Measurements from ENCODE around the gene PTPN4. TPM values are rescaled to one million over a fixed set of nuclear protein-coding genes. Genes with fewer than 3 reads are reported as not detected.

PTPN4 gene
- total RNA-seq, 6 donors from 2014 or later, result 15.3 to 112 (median 35.9) TPM

- TF ChIP-seq EP300 (IDR thresholded peaks at IDR 0.05) (no peak), CTCF (IDR thresholded peaks at IDR 0.05) (no peak), POLR2A (IDR thresholded peaks at IDR 0.05) (no peak), POLR2AphosphoS5 (IDR thresholded peaks at IDR 0.05) (no peak)
- no peak for DNase-seq
Observed at GRCh38 chr2:119788752-119789151, 29.0 kb downstream of the PTPN4 start.

GRCh38 chr2:119790466-119790865 is 30.7 kb downstream of the PTPN4 start:
- TF ChIP-seq POLR2A (IDR thresholded peaks at IDR 0.05), result no peak
- TF ChIP-seq POLR2AphosphoS5 (IDR thresholded peaks at IDR 0.05), result no peak
- TF ChIP-seq EP300 (IDR thresholded peaks at IDR 0.05), result no peak
- no peak for TF ChIP-seq CTCF (IDR thresholded peaks at IDR 0.05)
- H3K9me3 ChIP-seq, result peaks cover 0 to 22% (median 9%) of the 10 kb centered on the region in 4 donors
- ATAC-seq (ENCODE audit: low FRiP score in 2 of 2), result no peak

More at GRCh38 chr2:119788752-119789151, 29.0 kb downstream of the PTPN4 start:
- Histone ChIP-seq H3K36me3 (peaks cover 0 to 5% (median 0%) of the 10 kb centered on the region in 4 donors), H3K27me3 (no peaks in the 10 kb centered on the region), H3K4me1 (no peaks in the 10 kb centered on the region), H3K4me3 (no peak overlapping the region), H3K9me3 (peaks cover 0 to 22% (median 9%) of the 10 kb centered on the region in 4 donors), H3K27ac (no peak overlapping the region)
- 81 to 86% methylated on average over 1 of the region's 1 CpG for WGBS, 2 donors
- ATAC-seq (ENCODE audit: low FRiP score in 2 of 2), result no peak

GRCh38 chr2:119792907-119793312 is 33.2 kb downstream of the PTPN4 start:
- Histone ChIP-seq H3K4me3 (no peak overlapping the region), H3K27ac (no peak overlapping the region), H3K36me3 (peaks cover 0 to 5% (median 2%) of the 10 kb centered on the region in 4 donors), H3K9me3 (peaks cover 0 to 22% (median 9%) of the 10 kb centered on the region in 4 donors), H3K27me3 (no peaks in the 10 kb centered on the region), H3K4me1 (no peaks in the 10 kb centered on the region)
- TF ChIP-seq EP300 (IDR thresholded peaks at IDR 0.05) (no peak), CTCF (IDR thresholded peaks at IDR 0.05) (no peak), POLR2AphosphoS5 (IDR thresholded peaks at IDR 0.05) (no peak), POLR2A (IDR thresholded peaks at IDR 0.05) (no peak)
- 90 to 96% methylated on average over 8 of the region's 8 CpGs for WGBS, 2 donors
- ATAC-seq (ENCODE audit: low FRiP score in 2 of 2) (no peak), DNase-seq (no peak)

More at GRCh38 chr2:119790466-119790865, 30.7 kb downstream of the PTPN4 start:
- DNase-seq, result no peak
- H3K27me3 ChIP-seq, result no peaks in the 10 kb centered on the region
- H3K4me1 ChIP-seq, result no peaks in the 10 kb centered on the region
- H3K4me3 ChIP-seq, result no peak overlapping the region
- peaks cover 0 to 5% (median 2%) of the 10 kb centered on the region in 4 donors for H3K36me3 ChIP-seq
- H3K27ac ChIP-seq, result no peak overlapping the region

- peaks cover 0 to 5% (median 2%) of the 10 kb centered on the region in 4 donors for H3K36me3 ChIP-seq
- no peak overlapping the region for H3K27ac ChIP-seq
- TF ChIP-seq POLR2A (IDR thresholded peaks at IDR 0.05) (no peak), CTCF (IDR thresholded peaks at IDR 0.05) (no peak), EP300 (IDR thresholded peaks at IDR 0.05) (no peak), POLR2AphosphoS5 (IDR thresholded peaks at IDR 0.05) (no peak)
- no peaks in the 10 kb centered on the region for H3K4me1 ChIP-seq
- H3K4me3 ChIP-seq, result no peak overlapping the region
- peak in 1 of 2 donors; percentile 22 for DNase-seq
- WGBS, 2 donors, result 98 to 100% methylated on average over 5 to 9 of the region's 9 CpGs
- no peaks in the 10 kb centered on the region for H3K27me3 ChIP-seq
- H3K9me3 ChIP-seq, result peaks cover 0 to 22% (median 9%) of the 10 kb centered on the region in 4 donors
- ATAC-seq (ENCODE audit: low FRiP score in 2 of 2), result no peak
Observed at GRCh38 chr2:119794237-119794636, 34.5 kb downstream of the PTPN4 start.
